GM21515 (cell line): ENCODE measurements around the gene ARHGEF18.

ENCODE experiments used
- ATAC-seq: cut with Tn5 transposase; IDR thresholded peaks from one replicate; pipeline ENCODE4 v1.9.1; 2021; ENCODE audit not compliant: unreplicated experiment

The ARHGEF18 gene

GRCh38 chr19:7381073-7381390 is 32.3 kb downstream of the ARHGEF18 start:
- ATAC-seq, result no peak

GRCh38 chr19:7382694-7383093 is 34.0 kb downstream of the ARHGEF18 start:
- ATAC-seq, result no peak

GRCh38 chr19:7383284-7383683 is 34.5 kb downstream of the ARHGEF18 start:
- no peak for ATAC-seq

GRCh38 chr19:7385062-7385461 is 36.3 kb downstream of the ARHGEF18 start:
- ATAC-seq, result no peak

- no peak for ATAC-seq
Measured at GRCh38 chr19:7386308-7386707, 37.6 kb downstream of the ARHGEF18 start.

GRCh38 chr19:7386769-7387168 is 38.0 kb downstream of the ARHGEF18 start:
- no peak for ATAC-seq

- ATAC-seq, result no peak
Measured at GRCh38 chr19:7391218-7391670, 42.5 kb downstream of the ARHGEF18 start.

GRCh38 chr19:7393459-7393858 is 44.7 kb downstream of the ARHGEF18 start:
- no peak for ATAC-seq

GRCh38 chr19:7393939-7394730 is 45.4 kb downstream of the ARHGEF18 start:
- no peak for ATAC-seq

GRCh38 chr19:7394731-7395359 is 46.1 kb downstream of the ARHGEF18 start:
- peak; percentile 55 for ATAC-seq

- ATAC-seq, result peak; percentile 12
Measured at GRCh38 chr19:7395360-7396066, 46.8 kb downstream of the ARHGEF18 start.

GRCh38 chr19:7397687-7398086 is 49.0 kb downstream of the ARHGEF18 start:
- ATAC-seq, result no peak
